GM12878 (cell line): Measurements from ENCODE around the gene HECTD2. TPM values are rescaled to one million over a fixed set of nuclear protein-coding genes. Genes with fewer than 3 reads are reported as not detected.

Experiments used
- ATAC-seq: fragments of 200-7000 bp; cut with Tn5 transposase; 3 replicates; pipeline ENCODE4 v1.9.1; 2020; ENCODE audit warnings: mild to moderate bottlenecking, moderate library complexity
- BruUV-seq: library from RNA; stranded (reverse); fragments of 400-500 nt; replicated peaks from 2 replicates; lab custom pipeline; 2021; lab: Mats Ljungman, UMichigan
- CTCF ChIA-PET: fragments of 300-600 bp; sonication (Branson Sonifier 250); formaldehyde crosslinking; extraction: SDS; loops from one replicate; lab custom pipeline; 2021; ENCODE audit warnings: inconsistent platforms; lab: Yijun Ruan, JAX
- POLR2A ChIA-PET: fragments of 350-600 bp; formaldehyde crosslinking; extraction: SDS; loops from one replicate; lab custom pipeline; 2021; ENCODE audit warnings: inconsistent platforms; lab: Charles Lee
- RAD21 ChIA-PET: fragments of 300-600 bp; sonication (Branson Sonifier 250); formaldehyde crosslinking; loops from one replicate; lab custom pipeline; 2023; ENCODE audit warnings: antibody characterized with exemption; ENCODE audit not compliant: unreplicated experiment; lab: Charles Lee
- SMC1A ChIA-PET: fragments of 300-600 bp; sonication (Branson Sonifier 250); formaldehyde crosslinking; loops from one replicate; lab custom pipeline; 2023; ENCODE audit not compliant: unreplicated experiment, uncharacterized antibody; lab: Charles Lee
- DNase-seq: peaks from one replicate; pipeline ENCODE4 v3.0.0-alpha.2; 2011; ENCODE audit warnings: low read depth, low spot score
- FAIRE-seq: peaks from 3 replicates; lab custom pipeline; 2011; peaks lifted over from hg19 to GRCh38; lab: Jason Lieb, UNC
- H2AFZ ChIP-seq: 2 replicates; pipeline ENCODE4 v1.6.0; 2011; ENCODE audit warnings: low read depth, low read length, control low read depth; ENCODE audit not compliant: control insufficient read depth
- H3K27ac ChIP-seq: 2 replicates; pipeline ENCODE4 v1.5.1; 2011; ENCODE audit warnings: control low read depth; ENCODE audit not compliant: control insufficient read depth, insufficient read depth
- H3K27me3 ChIP-seq, 2 experiments: replicated peaks in 1 of 2; 2 replicates each; pipeline versions ENCODE4 v1.6.0 to v1.6.1; 2011; ENCODE audit warnings: low read length in 1 of 2; ENCODE audit not compliant: control insufficient read depth in 2 of 2, insufficient read depth in 2 of 2
- H3K36me3 ChIP-seq, 2 experiments: 2 replicates each; pipeline ENCODE4 v1.5.1; 2011; ENCODE audit warnings: low read length in 1 of 2; ENCODE audit not compliant: control insufficient read depth in 2 of 2, insufficient read depth in 2 of 2
- H3K4me1 ChIP-seq: 2 replicates; pipeline ENCODE4 v1.6.1; 2011; ENCODE audit warnings: mild to moderate bottlenecking, low read length, moderate library complexity, mixed read lengths; ENCODE audit not compliant: control insufficient read depth, insufficient read depth
- H3K4me2 ChIP-seq: 2 replicates; pipeline ENCODE4 v1.6.0; 2011; ENCODE audit warnings: control low read depth; ENCODE audit not compliant: control insufficient read depth, insufficient read depth
- H3K4me3 ChIP-seq: fragments of 200-600 bp; sonication (generic); 2 replicates; pipeline ENCODE4 v1.5.1; 2016
- H3K79me2 ChIP-seq: 2 replicates; pipeline ENCODE4 v1.6.0; 2011; ENCODE audit warnings: low read length; ENCODE audit not compliant: control insufficient read depth, insufficient read depth
- H3K9ac ChIP-seq: 2 replicates; pipeline ENCODE4 v1.8.0; 2011; ENCODE audit warnings: low read length, control low read depth, mixed read lengths; ENCODE audit not compliant: control insufficient read depth, insufficient read depth
- H3K9me3 ChIP-seq: replicated peaks from 3 replicates; pipeline ENCODE4 v1.5.1; 2011; ENCODE audit warnings: mild to moderate bottlenecking, low read length; ENCODE audit not compliant: control insufficient read depth, insufficient read depth
- H4K20me1 ChIP-seq: 2 replicates; pipeline ENCODE4 v1.6.0; 2011; ENCODE audit not compliant: control insufficient read depth, insufficient read depth
- CBFB ChIP-seq: IDR thresholded peaks from 2 replicates; pipeline ENCODE4 v1.6.1; 2016; ENCODE audit warnings: antibody characterized with exemption, low read depth
- WGBS: methylation state at CpG from one replicate; pipeline ENCODE4 v1.1.6; 2016; ENCODE audit warnings: low lambda C conversion rate; ENCODE audit not compliant: insufficient replicate concordance, insufficient coverage; ENCODE audit errors: missing lambda C conversion rate; 5-methylcytosine and 5-hydroxymethylcytosine counted together
- in situ Hi-C: fragments of 300-500 bp; cut with MboI; formaldehyde crosslinking; loops from 9 replicates; pipeline ENCODE4 v1.14.3; 2018; ENCODE audit warnings: mixed read lengths
- intact Hi-C: fragments of 100-400 bp; cut with micrococcal nuclease; formaldehyde crosslinking; loops from one replicate; pipeline ENCODE4 v1.14.2; 2022; ENCODE audit not compliant: unreplicated experiment
- polyA plus RNA-seq, 11 experiments: library from polyadenylated mRNA; depleted of rRNA in 4 of 11; unstranded in 6 of 11; stranded (reverse) in 5 of 11; fragments of >200 nt; fragmentation: Nextera tagmentation in 4 of 11; fragmentation: Illumina TruSeq in 1 of 11; extraction: Ambion mirVana in 4 of 11; extraction: Trizol in 1 of 11; gene quantifications; 1 replicate in 1 of 11; 2 replicates in 10 of 11; pipeline versions ENCODE4 v1.2.1 to v1.2.3, GENCODE V29; 2011 to 2016; ENCODE audit warnings: inconsistent platforms in 2 of 11, missing spikeins in 2 of 11, low read depth in 1 of 11
- total RNA-seq, 4 experiments: library from RNA; depleted of rRNA in 3 of 4; stranded (reverse); fragments of >200 nt in 3 of 4; fragmentation: Illumina TruSeq in 1 of 4; extraction: Trizol in 1 of 4; gene quantifications; 2 replicates each; pipeline versions ENCODE4 v1.2.1 to v1.2.3, GENCODE V29; 2013 to 2021
- TF ChIP-seq, protein P1 (sequence below): IDR thresholded peaks from 2 replicates; pipeline ENCODE4 v1.6.1; 2011; ENCODE audit warnings: low read depth, mild to moderate bottlenecking, low read length, moderate library complexity, borderline replicate concordance; ENCODE audit errors: extremely low read depth
- TF ChIP-seq, protein P2 (sequence below): fragments of 450-650 bp; IDR thresholded peaks from 2 replicates; pipeline ENCODE4 v1.6.1; 2016; ENCODE audit warnings: mild to moderate bottlenecking
- TF ChIP-seq, protein P3 (sequence below): IDR thresholded peaks from 2 replicates; pipeline ENCODE4 v1.6.1; 2012; ENCODE audit warnings: improper control_type of control experiment, low read depth, low read length; ENCODE audit not compliant: insufficient replicate concordance
- TF ChIP-seq, protein P4 (sequence below): fragments of 450-650 bp; IDR thresholded peaks from 2 replicates; pipeline ENCODE4 v1.6.1; 2016; ENCODE audit warnings: mild to moderate bottlenecking

Gene HECTD2
- total and polyA plus RNA-seq, 10 of the 15 experiments (the other 5 are each of a cell fraction or from before 2014, with no cell fraction given): 0.87 to 3.0 (median 1.7) TPM

DNA sequence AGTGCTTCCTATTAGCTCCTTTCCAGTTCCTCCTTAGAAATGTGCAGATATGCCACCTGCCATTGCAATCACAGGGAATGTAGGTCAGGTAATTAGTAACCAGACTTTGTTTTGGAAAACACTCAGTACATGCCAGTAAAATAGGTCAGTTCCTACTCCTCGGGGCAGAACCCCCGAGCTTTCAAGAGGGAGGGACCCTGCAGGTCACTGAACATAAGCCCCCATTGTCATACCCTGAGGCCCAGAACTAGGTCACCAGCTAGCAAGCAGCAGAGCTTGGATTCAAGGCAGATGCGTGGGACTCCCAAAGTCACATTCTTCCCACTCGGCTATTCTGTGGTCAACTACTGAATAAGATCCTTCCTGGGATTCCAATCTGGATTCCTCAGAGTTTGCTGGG lies 117.9 kb downstream of the HECTD2 start:
- no peak for FAIRE-seq
- H3K79me2 ChIP-seq: no peaks in the 10 kb centered on the region
- RAD21 ChIA-PET: no interaction called here
- no peak for ATAC-seq
- no peaks in the 10 kb centered on the region for H3K4me1 ChIP-seq
- in situ Hi-C loops (no loop called here), intact Hi-C loops (no loop called here)
- DNase-seq: no peak
- no peaks in the 10 kb centered on the region for H3K36me3 ChIP-seq
- no peak overlapping the region for H3K4me2 ChIP-seq
- H3K4me3 ChIP-seq: no peak overlapping the region
- no TSS peak for BruUV-seq
- SMC1A ChIA-PET: no interaction called here
- H4K20me1 ChIP-seq: no peaks in the 10 kb centered on the region
- TF ChIP-seq, protein P1, sequence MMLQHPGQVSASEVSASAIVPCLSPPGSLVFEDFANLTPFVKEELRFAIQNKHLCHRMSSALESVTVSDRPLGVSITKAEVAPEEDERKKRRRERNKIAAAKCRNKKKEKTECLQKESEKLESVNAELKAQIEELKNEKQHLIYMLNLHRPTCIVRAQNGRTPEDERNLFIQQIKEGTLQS: no peak
- TF ChIP-seq, protein P2, sequence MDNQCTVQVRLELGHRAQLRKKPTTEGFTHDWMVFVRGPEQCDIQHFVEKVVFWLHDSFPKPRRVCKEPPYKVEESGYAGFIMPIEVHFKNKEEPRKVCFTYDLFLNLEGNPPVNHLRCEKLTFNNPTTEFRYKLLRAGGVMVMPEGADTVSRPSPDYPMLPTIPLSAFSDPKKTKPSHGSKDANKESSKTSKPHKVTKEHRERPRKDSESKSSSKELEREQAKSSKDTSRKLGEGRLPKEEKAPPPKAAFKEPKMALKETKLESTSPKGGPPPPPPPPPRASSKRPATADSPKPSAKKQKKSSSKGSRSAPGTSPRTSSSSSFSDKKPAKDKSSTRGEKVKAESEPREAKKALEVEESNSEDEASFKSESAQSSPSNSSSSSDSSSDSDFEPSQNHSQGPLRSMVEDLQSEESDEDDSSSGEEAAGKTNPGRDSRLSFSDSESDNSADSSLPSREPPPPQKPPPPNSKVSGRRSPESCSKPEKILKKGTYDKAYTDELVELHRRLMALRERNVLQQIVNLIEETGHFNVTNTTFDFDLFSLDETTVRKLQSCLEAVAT: no peak
- TF ChIP-seq, protein P3, sequence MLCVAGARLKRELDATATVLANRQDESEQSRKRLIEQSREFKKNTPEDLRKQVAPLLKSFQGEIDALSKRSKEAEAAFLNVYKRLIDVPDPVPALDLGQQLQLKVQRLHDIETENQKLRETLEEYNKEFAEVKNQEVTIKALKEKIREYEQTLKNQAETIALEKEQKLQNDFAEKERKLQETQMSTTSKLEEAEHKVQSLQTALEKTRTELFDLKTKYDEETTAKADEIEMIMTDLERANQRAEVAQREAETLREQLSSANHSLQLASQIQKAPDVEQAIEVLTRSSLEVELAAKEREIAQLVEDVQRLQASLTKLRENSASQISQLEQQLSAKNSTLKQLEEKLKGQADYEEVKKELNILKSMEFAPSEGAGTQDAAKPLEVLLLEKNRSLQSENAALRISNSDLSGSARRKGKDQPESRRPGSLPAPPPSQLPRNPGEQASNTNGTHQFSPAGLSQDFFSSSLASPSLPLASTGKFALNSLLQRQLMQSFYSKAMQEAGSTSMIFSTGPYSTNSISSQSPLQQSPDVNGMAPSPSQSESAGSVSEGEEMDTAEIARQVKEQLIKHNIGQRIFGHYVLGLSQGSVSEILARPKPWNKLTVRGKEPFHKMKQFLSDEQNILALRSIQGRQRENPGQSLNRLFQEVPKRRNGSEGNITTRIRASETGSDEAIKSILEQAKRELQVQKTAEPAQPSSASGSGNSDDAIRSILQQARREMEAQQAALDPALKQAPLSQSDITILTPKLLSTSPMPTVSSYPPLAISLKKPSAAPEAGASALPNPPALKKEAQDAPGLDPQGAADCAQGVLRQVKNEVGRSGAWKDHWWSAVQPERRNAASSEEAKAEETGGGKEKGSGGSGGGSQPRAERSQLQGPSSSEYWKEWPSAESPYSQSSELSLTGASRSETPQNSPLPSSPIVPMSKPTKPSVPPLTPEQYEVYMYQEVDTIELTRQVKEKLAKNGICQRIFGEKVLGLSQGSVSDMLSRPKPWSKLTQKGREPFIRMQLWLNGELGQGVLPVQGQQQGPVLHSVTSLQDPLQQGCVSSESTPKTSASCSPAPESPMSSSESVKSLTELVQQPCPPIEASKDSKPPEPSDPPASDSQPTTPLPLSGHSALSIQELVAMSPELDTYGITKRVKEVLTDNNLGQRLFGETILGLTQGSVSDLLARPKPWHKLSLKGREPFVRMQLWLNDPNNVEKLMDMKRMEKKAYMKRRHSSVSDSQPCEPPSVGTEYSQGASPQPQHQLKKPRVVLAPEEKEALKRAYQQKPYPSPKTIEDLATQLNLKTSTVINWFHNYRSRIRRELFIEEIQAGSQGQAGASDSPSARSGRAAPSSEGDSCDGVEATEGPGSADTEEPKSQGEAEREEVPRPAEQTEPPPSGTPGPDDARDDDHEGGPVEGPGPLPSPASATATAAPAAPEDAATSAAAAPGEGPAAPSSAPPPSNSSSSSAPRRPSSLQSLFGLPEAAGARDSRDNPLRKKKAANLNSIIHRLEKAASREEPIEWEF: no peak
- TF ChIP-seq, protein P4, sequence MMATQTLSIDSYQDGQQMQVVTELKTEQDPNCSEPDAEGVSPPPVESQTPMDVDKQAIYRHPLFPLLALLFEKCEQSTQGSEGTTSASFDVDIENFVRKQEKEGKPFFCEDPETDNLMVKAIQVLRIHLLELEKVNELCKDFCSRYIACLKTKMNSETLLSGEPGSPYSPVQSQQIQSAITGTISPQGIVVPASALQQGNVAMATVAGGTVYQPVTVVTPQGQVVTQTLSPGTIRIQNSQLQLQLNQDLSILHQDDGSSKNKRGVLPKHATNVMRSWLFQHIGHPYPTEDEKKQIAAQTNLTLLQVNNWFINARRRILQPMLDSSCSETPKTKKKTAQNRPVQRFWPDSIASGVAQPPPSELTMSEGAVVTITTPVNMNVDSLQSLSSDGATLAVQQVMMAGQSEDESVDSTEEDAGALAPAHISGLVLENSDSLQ: no peak
- TF ChIP-seq CBFB: no peak
- H3K27ac ChIP-seq: no peak overlapping the region
- no peaks in the 10 kb centered on the region for H3K9me3 ChIP-seq
- H3K9ac ChIP-seq: no peak overlapping the region
- H2AFZ ChIP-seq: no peak overlapping the region
- 28% methylated on average over 4 of the region's 4 CpGs for WGBS
- POLR2A ChIA-PET: no interaction called here
- CTCF ChIA-PET: no interaction called here
- no peaks in the 10 kb centered on the region; a peak in 2 of 4 replicates for H3K27me3 ChIP-seq
